Measurements from ENCODE around the gene SLC12A8.
A peak's percentile ranks its signal among the peaks of the same experiment; 100 is the strongest.

SLC12A8 gene

DNA sequence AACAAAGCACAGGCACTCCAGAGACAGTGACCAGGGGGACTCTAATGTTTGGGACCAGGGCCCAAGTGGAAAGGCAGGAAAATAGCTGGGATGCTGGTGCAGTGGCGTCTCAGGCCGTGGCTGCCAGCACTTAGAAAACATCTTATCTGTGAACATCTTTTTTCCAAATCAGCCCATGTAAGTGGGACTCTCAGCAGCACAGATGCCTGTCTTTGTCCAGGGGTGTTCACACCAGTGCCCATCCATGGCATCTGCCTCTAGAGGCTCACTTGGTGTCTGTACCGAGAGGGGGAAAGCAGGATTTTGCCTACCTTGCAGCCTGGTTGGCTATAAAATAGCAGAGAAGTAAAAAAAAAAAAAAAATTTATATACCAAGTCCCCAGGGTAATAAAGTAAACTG lies 26.7 kb downstream of the SLC12A8 start:
- DNase-seq = no peak

DNA sequence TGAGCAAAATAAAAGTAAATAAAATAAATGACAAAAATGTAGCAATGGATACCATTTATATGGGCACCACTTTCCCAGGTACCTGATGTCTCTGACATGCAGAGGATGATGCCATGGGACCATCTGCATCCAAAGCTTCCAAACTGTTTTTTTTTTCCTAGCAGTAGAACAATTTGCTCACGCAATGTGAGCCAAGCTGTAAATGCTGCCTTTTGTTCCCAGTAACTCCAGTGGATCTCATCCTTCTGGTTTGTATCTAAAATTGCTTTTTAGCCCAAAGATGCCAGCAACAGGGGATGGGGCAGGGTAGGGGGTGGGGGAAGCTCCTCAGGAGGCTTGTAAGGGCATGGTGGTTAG lies 32.7 kb downstream of the SLC12A8 start:
- no peak for DNase-seq

DNA sequence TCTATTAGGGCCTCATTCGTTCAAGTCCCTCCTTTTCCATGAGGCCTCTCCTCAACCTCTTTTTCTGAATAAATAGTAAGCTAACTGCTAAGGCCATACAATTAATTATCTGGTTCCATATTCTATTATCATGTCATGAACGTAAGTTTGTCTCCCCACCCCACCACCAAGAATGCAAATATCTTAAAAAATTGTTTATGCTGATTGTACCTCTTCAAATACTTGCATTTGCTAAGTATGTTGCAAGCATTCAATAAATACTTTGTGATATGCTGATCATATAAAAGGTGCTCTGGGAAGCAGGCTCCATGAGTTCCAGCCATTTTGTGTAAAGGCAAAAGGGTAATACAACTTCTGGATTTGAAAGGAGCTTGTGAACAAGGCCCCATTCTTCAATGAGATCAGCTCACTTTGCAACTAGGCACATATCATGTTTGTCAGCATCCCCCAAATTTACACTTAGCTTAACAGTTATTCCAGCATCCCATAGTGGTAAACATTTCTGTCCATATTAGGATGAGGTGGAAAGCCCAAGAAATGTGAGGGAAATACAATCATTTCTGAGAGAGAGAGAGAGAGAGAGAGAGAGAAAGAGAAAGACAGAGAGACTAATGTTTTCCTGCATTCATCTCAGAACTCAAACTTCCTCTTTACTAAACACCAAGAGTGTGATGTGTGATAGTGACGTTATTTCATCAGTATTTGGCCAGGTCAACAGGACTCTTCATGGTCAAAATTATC lies 33.2 kb downstream of the SLC12A8 start:
- DNase-seq = no peak

DNA sequence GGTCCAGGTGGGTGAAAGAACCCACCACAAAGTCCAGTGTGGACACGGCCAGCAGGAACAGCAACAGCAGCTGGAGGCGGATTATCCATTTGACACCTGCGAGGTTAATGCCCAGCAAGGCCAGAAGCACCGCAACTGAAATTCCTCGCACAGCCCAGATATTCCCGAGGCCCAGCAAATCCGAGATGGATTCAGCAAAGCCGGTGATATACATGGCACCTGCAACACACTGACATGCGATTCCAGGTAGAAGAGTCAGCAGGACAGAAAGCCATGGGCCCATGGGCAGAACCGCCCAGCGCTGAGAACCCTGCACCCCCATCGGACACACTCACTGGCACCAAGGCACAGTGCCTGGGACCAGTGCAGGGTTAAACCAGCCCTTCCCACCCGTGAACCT lies 34.8 kb downstream of the SLC12A8 start:
- DNase-seq = no peak

DNA sequence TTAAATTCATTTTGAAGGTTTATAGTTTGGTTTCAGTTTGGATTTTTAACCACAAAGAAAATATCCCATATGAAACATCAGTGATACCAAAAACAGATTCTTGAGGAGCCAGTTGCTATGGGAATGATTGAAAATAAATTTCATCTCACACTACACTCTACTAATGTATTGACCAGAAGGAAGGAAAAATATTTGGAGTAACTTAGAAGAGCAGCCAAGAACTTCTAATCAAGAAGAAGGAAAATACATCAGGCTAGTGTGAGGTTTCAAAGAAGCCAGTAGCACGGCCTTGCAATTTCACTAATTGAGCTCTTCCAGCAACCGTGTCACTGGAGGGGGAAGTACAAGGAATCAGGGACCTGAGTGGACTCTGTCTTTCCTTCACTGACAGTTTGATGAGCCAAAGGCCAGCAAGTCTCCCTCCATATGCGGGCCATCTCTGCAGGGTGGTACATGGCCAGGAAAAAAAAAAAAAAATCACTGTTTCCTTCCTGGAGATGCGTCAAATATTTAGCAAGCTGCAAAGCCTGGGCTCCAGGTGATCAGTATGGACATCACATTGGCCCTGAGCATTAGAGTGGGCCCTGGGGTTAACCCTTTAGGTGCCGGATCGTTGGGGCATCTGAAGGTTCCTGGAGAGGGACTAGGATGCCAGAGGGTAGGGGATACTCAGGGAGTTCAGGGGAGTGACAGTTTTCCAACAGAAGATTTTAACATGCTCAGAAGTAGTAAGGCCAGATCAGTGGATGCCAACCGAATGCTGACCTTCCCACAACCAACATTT lies 37.1 kb downstream of the SLC12A8 start:
- no peak for DNase-seq

DNA sequence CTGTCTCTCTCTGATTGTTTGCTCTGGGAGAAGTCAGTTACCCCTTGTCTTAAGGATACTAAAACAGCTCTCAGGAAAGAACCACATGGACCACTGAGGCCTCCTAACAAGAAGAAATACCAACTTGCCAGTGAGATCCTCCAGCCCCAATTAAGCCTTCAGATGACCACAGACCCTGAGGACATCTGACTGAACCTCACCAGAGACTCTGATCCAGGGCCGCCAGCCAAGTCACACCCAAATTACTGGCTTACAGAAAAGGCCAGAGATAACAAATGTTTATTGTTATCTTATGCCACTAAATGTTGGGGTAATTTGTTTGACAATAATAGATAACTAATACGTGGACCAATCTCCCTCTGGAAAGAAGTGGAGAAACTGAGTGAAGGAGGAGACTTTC lies 40.2 kb downstream of the SLC12A8 start:
- no peak for DNase-seq

DNA sequence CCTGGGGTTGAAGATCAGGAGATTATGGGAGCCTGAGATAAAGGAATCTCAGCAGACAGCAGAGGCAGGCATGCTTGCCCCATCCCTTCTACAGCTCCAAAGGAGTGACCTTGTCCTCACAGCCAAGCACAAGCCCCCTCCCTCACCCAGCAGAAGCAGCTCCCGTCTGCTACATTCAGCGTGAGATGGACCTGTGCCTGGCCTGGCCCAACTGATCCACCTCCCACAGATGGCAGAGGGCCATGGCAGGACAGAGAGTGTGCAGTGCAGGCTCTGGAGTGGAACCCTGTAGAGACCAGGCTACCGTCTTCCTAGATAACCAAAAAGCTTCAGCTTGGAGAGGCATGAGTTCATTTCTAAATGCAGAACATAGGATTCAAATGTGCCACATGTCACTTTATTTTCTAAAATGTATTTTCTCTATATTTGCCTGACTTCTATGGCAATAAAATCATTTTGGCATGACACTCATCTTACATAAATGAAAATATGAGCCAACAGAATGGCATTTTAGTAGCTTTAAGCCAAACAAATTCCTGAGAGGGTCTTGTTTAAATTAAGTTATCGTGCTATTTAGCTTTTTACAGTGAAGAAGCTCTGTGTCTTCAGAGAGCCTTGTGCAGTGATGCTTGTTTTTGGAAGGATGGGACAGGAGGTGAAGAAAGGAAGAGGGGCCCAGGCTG lies 43.7 kb downstream of the SLC12A8 start:
- no peak for DNase-seq

DNA sequence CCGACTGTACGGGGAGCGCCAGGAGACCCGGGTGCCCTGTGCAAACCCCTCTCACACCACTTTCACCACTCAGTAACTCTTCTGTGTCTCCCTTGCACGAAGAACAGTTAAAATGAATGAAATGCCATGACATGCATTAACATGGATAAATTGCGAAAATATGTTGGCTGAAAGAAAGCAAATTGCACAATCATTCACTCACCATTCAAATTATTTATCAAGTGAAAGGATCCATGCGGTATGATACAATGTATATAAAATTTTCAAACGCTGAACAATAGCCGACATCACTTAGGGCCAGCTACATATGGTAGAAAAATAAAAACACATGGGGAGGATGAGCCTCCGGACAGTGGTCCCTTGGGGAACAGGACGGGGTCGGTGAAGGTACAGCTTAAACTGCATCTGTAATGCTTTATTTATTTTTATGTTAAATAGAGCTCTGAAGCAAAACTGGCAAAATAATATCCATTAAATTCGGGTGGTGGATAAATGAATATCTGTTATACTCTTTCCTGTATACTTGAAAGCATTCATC lies 45.9 kb downstream of the SLC12A8 start:
- DNase-seq = no peak

DNA sequence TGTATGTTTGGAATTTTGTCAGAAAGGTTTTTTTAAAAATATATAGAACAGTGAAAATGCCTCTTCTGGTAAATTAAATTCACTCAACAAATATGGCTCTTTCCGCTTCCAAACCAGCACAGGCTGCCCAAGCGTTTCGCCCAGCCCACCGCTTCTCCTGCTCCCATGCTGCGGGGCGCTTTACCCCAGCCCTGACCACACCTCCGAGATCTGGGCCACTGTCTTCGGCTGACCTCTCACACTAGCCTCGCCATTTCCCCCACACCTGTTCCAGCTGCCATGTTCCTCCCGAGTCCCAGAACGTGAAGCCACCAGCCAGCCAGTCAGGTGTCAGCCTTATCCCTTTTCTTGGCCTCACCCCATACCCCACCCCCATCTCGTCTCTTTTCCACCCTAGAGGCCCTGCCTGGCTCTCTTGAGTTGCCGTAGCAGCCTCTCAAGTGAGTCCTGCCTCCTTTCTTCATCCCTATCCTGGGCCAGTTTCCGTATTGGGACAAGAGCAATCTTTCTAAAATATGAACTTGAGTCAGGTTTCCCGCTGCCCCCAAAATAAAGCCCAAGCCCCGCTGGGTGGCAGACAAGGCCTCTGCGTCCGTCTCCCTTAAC lies 46.5 kb downstream of the SLC12A8 start:
- no peak for DNase-seq

DNA sequence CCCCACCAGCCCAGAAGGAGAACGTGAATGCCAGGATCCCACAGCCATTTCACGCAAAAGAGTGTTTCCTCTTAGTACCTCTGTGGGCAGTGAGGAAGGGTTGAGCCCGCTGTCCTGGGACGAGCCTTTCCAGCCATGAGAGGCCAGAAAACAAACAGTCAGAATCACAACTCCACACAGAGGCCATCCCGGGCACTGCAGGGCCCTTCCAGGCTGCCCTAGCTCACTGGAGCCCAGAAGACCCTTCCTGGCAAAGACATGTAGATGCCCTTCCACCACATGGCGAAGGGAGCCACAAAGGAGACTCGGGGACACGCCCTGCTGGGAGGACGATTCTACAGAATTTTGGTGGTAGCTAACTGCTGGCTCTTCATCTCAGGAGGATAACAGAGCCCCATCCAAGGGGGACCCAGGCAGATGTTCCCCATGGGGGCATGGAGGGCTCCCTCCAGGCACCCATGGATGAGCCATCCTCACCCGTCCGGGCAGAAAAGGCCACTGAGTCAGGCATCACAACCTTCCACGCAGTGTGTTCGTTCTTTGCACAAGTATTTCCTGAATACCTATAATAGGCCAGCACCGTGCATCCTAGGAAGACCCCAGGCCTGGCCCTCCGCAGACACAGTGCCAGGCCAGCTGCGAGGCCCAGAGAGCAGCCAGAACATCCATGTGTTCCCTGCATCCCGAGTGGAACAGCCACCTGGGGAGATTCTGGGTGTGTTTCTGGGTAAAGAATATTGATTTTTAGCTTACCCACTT lies 47.2 kb downstream of the SLC12A8 start:
- DNase-seq = no peak

DNA sequence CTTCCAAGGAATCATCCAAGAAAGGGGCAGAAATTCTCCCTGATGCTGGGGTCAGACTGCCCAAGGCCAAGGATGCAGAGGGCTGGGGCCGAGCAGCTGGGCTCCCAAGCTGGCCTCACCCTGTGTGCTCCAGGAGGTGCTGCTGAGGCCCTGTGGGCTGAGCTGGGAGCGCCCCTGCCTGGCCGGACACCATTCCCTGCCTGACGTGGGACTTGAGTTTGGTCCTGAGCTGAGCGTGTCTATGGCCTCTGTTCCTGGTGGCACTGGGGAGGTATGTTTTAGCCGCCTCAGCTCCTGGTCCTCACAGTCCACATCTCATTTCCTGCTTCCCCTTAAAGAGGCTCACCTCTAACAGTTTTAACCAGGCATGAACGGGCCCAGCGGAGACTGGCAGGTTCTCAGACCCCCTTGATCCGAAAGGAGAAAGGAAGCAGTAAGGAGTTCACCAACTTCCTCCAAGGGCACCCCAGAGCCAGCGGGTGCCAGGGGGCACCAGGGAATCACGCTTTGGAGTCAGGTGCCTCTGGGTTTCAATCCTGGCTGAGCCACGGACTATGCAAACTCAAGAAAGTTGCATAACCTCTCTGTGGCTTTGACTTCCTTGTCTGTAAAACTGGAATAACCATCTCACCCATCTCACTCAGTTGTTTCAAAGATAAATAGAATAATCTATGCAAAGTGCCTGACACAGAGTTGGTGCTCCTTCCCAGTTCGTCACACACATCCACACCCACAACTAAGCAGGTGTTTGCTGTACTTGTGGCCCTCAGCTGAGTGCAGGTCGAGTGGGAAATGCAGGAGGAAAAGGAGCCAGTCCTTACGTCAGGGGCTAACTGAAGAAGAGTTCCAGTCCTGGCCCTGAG lies 48.6 kb downstream of the SLC12A8 start:
- no peak for DNase-seq

DNA sequence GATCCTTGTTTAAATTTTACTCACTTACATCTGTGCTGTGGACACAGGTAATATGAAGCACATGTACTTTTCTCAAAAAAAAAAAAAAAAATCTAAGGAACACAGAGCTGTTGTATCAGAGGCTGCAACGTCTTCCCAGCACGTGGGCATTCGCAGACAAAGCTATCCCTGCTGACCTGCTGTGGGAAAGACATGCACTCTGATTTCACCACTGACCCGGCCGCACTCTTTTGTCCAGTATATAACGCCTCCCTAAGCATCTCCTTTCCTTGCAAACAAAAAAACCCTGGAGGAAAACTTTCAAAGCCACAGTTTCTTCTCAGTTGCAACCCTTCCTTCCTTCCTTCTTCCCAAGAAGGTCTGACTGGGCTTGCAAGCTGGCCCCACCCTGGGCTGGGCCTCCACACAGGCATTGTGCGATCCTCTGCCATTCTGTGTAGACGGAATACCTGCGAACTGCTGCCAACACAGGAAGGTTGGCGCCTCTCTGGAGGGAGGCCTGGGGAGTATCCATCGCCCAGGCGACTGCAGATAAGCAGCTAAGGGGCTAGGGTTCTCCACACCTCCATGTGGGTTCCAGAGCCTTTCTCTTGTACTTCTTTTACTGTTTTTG lies 50.8 kb downstream of the SLC12A8 start:
- DNase-seq = no peak

DNA sequence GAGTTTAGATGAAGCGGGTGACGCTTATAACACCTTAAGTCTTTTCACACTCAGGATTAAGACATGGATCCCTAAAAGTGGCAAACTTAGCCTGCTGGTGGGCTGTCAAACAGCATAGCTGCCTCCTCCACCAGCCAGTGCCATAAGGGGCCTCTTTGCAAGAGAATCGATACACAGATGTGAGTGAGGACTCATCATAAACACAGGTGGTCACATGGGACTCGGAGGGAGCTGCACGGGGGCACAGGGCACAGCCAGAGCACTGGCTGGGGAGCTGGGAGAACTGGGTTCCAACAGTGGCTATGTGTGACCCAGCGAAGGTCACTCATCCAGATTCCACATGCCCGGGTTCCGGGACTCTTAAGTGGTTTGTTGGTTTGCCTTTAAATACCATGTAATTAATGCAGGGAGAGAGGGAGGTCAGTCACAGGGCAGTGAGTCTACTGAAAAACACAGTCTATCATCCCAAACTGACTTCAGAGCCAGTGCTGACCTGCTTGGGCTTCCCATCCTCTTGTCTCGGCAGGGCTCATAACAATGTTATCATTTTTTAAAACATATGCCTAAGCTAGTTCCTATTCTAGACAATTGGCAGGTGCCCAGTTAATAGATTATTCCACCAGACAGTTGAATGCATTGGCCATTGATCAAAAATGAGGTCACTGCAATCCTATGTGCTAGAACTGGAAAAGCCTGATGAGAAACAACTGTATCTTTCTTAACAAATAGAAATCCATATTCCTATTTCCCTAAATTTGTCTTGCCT lies 51.8 kb downstream of the SLC12A8 start:
- peak; percentile 83 for DNase-seq

DNA sequence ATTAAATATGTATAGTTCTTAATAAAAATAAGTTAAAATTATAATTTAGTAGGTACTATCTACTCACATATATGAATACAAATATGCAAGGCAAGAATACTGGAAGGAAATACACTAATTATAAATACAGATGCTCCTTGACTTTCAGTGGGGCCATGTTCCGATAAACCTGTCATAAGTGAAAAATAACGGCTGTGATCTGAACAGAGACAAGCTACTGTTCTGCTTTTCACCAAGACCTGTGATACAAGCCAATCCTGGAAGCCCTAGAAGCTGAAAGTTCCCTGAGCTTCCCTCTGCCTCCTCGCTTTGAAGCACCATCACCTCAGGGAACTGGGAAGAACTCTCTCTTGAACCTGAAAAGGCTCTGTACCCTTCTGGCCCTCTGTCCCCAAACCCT lies 55.4 kb downstream of the SLC12A8 start:
- DNase-seq = no peak

DNA sequence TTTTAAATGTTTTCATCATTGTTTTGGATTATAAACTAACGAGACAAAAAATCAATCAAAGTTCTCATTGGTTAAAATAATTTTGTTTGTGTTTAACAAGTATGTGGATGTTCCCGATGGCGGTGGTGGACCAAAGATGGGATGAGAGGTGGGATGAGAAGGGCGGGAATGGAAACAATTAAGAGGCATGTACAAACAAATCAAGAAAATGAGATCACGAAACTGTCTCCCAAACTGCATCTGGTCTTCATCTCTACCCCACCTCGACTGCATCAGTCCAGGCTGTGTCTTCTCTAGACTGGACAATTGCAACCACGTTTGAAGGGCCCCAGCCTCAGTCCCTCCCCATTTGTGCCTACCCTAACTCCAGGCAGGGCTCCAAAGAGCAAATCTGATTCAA lies 56.1 kb downstream of the SLC12A8 start:
- DNase-seq = no peak

DNA sequence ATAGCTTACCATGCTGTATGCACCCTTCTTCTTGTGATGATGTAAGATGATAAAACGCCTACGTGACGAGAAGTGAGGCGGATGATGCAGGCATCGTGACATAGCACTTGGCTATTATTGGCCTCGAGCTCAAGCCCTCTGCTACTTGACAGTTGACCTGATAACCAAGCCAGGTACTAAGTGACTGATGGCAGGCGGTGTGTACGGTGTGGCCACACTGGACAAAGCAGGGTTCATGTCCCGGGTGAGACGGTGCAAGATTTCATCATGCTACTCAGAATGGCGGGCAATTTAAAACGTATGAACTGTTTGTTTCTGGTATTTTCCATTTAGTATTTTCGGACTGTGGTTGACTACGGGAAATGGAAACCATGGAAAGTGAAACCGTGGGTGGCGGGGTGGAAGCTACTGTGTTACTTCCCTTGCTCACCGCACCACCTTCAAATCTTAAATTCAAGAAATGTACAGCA lies 57.7 kb downstream of the SLC12A8 start:
- no peak for DNase-seq

DNA sequence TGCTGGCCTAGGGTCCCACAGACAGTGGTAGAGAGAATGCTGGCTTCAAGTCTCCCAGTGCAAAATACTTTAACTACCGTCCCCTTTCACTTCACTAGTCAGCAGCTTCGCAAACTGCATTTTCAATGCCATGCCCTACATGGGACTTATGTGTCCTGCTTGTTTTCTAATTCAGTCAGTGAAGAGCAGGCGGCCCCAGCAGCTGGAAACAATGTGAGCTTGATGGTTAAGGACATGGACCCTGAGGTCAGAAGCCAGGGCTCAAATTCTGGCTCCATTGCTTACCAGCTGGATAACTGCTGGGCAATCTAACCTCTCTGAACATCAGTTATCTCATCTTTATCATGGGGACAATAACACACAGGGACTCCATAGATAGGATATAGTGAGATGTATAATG lies 58.4 kb downstream of the SLC12A8 start:
- DNase-seq = no peak

DNA sequence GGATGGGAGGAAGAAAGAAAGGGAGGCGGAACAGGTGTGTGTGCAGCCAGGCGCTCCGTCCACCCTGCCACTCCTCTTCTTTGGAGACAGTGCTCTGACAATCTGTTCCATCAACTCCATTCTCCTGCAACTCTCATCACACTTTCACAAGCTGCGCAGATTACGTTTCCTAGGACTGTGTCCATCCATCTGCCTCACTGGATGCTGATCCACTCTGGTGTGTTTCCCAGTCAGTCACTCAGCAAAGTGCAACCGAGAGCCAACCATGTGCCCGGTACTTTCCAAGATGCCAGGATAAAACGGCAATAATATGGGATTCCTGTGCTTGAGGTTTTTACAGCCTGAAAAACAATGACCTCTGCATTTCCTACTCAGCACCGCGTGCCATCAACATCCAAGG lies 59.6 kb downstream of the SLC12A8 start:
- no peak for DNase-seq

DNA sequence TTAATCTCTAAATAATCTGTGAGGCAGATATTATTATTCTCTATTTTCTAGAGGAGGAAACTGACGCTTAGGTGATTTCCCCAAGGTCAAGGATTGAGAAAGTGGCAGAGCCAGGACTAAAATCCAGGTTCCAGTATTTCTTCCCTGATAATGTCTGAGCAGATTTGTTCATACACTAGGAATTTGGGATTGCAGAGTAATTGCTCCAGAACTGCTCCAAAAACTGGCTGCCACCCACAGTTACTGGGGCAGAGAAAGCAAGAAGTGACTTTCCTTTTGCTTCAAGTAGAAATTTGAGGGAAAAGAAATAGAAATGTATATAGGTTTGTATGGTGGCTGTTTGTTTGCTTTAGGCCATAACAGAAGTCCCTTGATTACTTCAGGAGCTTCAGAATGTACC lies 60.6 kb downstream of the SLC12A8 start:
- no peak for DNase-seq

DNA sequence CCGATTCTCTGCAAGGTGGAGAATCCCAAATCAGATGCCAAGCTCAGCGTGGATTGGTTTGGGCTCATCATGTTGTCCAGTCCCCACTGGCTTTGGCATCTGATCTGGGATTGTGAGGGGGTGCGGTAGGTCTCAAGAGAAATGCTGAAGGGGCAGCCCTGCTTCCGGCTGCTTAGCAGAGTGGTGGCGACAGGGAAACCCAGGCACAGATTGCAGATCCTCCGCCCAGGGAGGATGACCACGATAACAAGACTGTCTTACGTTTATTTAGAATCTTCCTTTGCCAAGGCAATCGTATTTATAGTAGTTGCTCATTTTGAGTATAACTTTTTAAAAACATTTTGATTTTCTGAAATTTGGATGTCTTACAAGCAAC lies 61.1 kb downstream of the SLC12A8 start:
- DNase-seq = no peak

Data from NCI-H146 (cell line).